ENCODE results near the gene DUSP9. TPM values are rescaled to one million over a fixed set of nuclear protein-coding genes. Genes with fewer than 3 reads are reported as not detected.

DUSP9 gene
- total and polyA plus RNA-seq, 12 donors = 0.03 to 0.09 TPM; not detected in 10

GRCh38 chrX:153622661-153623309 lies 24.2 kb upstream of the DUSP9 start:
- no peak overlapping the region for H3K27ac ChIP-seq
- H3K27me3 ChIP-seq = peaks cover 0 to 43% (median 0%) of the 10 kb centered on the region in 7 donors
- H3K9me3 ChIP-seq = no peaks in the 10 kb centered on the region
- no peak overlapping the region for H3K4me3 ChIP-seq
- 66 to 72% methylated on average over 17 of the region's 17 CpGs for WGBS, 2 donors
- intact Hi-C loops (cut with DNase I) = no loop called here
- ATAC-seq = no peak
- TF ChIP-seq CTCF (IDR thresholded peaks at IDR 0.05) = no peak
- no peaks in the 10 kb centered on the region for H3K4me1 ChIP-seq
- no peaks in the 10 kb centered on the region for H3K36me3 ChIP-seq
- DNase-seq = no peak

- DNase-seq = no peak
- intact Hi-C loops (cut with DNase I) = no loop called here
- no peak overlapping the region for H3K27ac ChIP-seq
- 77 to 87% methylated on average over 13 to 15 of the region's 16 CpGs for WGBS, 2 donors
- ATAC-seq = no peak
- H3K9me3 ChIP-seq = no peaks in the 10 kb centered on the region
- H3K36me3 ChIP-seq = no peaks in the 10 kb centered on the region
- no peaks in the 10 kb centered on the region for H3K4me1 ChIP-seq
- H3K4me3 ChIP-seq = no peak overlapping the region
- no peak for TF ChIP-seq CTCF (IDR thresholded peaks at IDR 0.05)
- peaks cover 0 to 42% (median 0%) of the 10 kb centered on the region in 7 donors for H3K27me3 ChIP-seq
Measured at GRCh38 chrX:153623310-153624029, 23.5 kb upstream of the DUSP9 start.

- H3K27ac ChIP-seq = no peak overlapping the region
- no peak for TF ChIP-seq CTCF (IDR thresholded peaks at IDR 0.05)
- no peaks in the 10 kb centered on the region for H3K4me1 ChIP-seq
- H3K9me3 ChIP-seq = no peaks in the 10 kb centered on the region
- 80 to 84% methylated on average over 12 to 15 of the region's 15 CpGs for WGBS, 2 donors
- ATAC-seq = no peak
- no peak for DNase-seq
- no peaks in the 10 kb centered on the region for H3K36me3 ChIP-seq
- no peak overlapping the region for H3K4me3 ChIP-seq
- H3K27me3 ChIP-seq = peaks cover 0 to 34% (median 0%) of the 10 kb centered on the region in 7 donors
- intact Hi-C loops (cut with DNase I) = no loop called here
Measured at GRCh38 chrX:153624196-153625091, 22.6 kb upstream of the DUSP9 start.

Data from heart right ventricle (tissue), 16 donors.